ENCODE results near the gene FAM25A.
"Not testable (repeated sequence)": the region's sequence is repeated elsewhere in the genome, so short reads cannot be mapped to it uniquely, and the experiment has no call there.

- not testable (repeated sequence) for TF ChIP-seq SUZ12 (IDR thresholded peaks at IDR 0.05; ENCODE audit: extremely low read depth, insufficient read depth, insufficient read length); YY1 (IDR thresholded peaks at IDR 0.05; ENCODE audit: insufficient read depth, insufficient read length); ZNF274 (IDR thresholded peaks at IDR 0.05; ENCODE audit: low read depth, low read length)
Measured at GRCh38 chr10:87007124-87007523, 13.0 kb upstream of the FAM25A start.

Data from NT2/D1 (cell line).